GM21360 (cell line): ENCODE results near the gene TMEM82.

Source experiments
- ATAC-seq: cut with Tn5 transposase; IDR thresholded peaks from one replicate; pipeline ENCODE4 v1.9.1; 2021; ENCODE audit warnings: mild to moderate bottlenecking, moderate library complexity; ENCODE audit not compliant: unreplicated experiment

The TMEM82 gene

DNA sequence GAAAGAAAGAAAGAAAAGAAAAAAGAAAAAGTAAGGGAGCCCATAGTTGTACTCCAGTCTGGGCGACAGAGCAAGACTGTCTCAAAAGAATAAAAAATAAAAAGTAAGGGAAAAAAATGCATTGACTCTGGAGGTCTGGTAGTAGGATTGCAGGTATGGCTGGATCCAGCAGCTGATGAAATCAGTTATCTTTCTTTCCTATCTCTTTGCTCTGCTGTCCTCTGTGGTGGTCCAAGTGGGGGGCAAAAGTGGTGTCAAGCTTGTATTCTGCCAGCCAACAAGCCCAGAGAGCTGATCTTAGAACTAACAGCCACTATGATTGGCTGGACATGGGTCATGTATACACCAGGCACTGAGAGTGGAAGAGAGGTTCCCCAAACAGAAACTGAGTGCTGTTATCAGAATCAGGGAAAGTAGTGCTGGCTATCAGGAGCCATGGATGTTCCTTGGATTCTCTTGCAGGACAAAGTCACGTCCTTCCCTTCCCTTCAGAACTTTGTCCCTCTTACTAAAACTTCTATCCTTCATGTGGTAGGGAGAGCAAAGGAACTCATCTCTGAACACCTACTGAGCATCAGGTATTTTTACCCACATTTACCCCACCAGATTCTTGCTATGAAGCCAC, 12.8 kb downstream of the TMEM82 start:
- ATAC-seq: no peak

DNA sequence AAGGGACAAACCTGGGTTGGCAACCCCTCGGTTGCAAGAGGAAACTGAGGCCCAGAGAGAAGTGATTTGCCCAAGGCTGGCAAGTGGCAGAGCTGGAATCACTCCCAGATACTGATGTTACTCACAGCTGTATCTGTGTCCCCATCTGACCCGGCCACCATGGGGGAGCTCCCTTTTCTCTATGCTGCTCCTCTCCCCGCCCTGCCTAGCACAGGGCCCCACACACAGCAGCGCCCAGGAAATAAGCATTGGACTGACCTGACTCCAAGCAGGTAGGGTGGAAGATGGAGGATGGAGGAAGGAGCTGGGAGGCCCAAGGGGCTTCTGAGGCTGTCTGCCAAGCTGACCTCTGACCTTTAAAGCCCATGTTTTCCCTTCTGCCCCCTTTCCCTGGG, 13.3 kb downstream of the TMEM82 start:
- ATAC-seq: no peak

DNA sequence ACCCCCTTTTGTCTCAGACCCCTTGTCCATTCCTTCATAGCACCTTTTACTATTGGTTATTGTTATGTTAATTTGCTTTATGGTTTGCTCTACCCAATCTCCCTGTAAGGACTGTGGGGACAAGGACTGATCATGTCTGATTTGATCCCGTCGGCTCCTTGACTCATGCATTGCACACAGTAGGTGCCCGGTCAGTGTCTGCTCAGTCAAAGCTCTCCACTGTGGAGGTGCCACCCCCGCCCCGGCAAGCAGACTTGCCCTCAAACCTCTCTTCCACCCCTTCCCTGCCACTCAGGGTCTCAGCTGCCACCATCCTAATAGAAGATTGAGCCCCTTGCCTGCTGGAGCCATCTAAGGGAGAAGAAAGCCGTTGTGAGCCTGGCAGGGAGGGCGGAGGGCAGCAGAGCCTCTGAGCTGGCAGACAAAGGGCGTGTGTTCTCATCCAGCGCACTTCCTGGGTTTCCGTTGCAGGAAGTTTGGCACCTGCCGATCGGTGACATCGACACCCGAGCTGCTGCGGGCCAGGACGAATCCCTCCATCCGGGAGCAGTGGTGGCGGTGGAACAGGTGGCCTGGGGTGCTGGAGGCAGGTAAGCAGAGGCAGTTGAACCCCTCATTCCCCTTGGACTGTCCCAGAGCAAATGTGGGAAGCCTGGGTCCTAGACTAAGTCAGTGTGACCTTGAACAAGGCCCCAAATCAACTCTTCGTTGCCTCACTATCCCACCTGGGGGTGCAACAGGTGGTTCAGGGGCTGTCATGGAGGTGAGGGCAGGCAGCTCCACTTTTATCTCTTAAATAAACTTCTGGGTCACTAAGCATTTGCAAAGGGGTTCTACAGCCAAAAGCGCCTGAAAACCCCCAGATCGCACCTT, 14.1 kb downstream of the TMEM82 start:
- no peak for ATAC-seq

DNA sequence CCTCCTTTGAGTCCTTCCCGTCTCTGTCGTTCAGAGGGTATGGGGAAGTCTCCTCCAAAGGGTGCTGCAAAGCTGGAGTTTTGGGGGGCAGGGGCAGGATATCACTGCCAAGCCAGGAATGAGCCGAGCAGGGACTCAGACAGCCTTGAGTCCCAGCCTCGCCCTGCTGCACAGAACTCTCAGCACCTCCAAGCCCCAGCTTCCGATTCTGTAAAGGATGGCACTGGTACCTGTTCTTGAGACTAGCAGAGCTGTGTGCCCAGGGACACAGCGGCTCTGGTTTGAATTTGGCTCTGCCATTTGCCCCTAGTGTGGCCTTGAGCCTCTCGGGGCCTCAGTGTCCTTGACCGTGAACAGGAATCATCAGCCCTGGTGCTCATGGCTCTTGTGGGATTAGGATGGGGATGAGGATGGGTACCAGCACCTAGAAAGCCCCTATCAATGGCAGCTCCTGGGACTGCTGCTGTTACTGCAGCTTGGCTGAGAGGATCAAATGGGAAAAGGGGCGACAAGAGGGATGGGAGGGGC, 14.8 kb downstream of the TMEM82 start:
- no peak for ATAC-seq

DNA sequence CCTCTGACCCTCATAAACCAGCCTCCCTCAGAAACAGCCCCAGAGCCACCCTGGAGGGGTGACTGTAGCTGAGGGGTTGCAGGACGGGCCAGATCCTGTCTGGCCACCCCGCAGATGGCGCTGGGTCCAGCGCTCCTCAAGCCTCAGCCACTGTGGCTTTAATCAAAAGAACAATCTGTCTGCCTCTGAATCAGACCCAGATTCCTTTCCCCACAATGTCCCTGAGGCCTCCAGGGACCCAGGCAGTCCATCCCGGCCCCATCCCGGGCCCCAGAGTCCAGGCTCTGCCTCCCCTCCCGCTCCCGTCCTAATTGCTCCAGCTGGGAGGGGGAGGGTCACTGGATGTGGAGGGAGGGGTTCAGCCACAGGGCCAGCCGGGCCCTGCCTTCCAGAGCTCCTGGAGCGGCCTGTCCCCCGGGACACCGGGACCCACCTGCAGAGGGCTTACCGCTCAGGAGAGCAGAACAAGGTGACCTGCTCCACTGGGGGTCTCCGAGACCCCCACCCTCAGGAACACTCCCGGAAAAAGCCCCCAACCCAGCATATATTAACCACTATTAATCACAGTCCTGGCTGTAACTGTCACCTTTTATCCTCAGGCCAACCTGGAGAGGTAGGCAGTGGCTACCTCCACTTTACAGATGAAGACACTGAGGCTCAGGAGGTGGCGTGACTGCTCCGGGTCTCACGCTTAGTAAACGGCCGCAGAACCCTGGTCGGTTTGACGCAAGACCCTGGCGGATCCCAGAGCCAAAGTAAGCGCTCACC, 15.5 kb downstream of the TMEM82 start:
- no peak for ATAC-seq

DNA sequence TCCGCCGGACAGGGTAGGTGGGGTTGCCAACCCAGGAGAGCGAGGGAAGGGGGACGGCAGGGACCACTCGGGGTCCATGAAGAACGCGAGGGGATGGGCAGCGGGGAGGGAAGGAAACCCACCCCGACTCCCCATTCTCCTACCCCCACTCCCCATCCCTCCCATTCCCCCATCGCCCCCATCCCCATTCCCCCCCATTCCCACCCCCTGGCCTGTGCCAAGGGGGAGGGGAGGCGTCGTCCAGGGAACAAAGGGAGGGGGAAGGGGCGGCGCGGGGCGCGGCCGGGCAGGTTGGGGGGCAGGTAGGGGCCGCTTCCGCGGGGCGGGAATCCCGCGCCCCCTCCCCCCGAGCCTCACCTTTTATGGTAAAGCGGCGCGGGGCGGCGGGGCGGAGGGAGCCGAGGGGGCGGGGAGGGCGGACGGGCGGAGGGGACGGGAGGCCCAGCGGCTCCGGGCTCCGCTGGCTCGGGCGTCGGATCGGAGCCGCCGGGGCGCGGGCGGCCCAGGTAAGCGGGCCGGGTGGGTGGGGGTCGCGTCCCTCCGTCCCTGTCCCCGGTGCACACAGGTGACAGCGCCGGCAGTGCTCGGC, 16.1 kb downstream of the TMEM82 start, which contains the start of gene FBLIM1:
Gene FBLIM1, plus strand, starts transcription at position 453 of the 589 bp plus-strand sequence. CDS start 6,189 bp downstream, outside the sequence.
- no peak for ATAC-seq

DNA sequence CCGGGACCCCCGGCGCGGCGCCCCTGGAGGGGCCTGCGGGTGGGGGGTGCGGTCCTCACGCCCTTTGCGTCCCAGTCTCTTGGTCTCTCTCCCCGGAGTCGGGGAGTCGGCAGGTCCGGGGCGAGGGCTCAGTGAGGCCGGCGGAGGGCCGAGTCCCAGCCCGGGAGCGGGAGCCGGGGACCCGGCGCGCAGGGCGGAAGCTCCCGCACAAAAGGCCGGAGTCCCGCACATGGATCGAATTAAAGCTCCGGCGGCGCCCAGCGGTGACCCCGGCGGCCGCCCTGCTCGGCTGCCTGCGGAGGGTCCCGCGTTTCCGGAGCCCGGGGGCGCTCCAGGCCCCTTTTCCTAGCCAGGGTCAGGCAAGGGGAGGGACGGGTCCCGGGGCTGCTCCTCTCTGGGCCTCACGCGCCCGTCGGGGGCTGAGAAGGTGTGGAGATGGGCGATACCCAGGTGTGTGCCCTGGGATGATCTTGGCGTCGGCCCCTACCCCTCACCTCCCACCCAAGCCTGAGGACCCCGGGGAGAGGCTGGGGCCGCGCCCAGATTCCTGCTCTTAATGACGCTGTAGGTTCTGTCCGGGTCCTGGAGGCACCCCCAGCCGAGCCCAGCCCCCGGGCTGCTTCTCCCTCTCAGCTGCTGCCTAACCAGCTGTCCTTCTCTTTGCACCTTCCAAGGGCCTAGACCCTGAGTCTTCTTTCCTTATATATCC, 16.8 kb downstream of the TMEM82 start:
- ATAC-seq: no peak

DNA sequence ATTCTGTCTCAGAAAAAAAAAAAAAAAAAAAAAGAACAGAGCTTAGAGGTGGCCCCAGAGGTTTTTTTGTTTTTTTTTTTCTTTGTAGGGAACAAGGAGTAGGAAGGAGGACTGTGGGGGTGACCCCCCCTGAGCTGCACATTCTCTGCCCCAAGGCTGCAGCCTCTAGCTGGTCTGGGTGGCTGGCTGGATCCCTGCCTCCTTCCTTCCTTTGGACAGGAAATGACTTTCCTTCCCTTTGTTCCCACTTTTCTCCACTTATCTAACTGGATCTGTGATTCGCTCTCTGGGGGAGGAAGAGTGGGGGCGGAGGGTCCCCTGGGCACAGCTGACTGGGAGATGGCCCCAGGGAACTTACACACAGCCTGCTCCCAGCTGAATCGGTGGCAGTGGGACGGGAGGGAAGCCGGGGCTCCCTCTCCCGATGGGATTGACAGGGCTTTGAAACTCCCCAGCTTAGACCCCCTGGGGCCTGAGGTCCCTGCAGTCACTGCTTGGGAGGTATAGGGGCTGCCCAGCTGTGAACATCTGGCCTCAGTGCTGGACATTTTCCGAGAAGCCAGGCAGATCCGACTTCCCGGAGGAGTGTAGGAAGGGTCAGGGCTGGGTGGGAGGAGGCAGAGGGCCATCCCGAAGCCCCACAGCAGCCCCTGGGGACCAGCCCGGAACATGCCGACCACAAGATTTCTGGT, 18.4 kb downstream of the TMEM82 start:
- ATAC-seq: no peak

DNA sequence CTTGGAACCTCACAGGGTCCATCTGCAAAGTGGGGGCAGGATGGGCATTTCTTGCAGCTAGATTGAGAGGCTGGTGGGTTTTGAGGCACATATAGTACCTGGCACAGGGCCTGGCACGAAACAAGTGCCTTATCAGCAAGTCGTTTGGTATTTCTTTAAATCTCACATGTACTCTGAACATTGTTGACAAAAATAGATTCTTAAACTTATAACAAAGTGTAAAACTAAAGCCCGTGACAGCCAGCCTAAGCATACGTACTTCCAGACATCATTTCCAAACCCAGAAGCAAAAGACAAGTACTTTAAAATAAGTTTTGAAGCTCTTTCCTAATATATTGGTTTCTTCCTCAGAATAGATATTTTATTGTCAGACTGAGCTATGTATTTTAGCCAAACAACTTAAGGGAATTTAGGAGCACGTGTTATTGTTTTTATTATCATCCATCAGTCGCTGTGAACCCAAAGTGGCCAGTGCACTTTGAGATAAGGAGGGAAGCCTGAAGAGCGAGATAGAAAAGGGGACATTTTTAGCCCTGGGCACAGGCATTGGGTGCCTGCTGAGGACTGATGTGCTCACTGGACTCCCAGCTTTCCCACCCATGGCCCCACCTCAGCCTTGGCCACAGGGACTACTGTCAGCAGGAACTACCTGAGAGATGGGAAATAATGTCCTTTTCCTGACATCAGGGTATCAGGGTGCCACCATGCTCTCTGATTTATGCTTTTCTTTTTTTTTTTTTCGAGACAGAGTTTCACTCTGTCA, 19.2 kb downstream of the TMEM82 start:
- no peak for ATAC-seq

DNA sequence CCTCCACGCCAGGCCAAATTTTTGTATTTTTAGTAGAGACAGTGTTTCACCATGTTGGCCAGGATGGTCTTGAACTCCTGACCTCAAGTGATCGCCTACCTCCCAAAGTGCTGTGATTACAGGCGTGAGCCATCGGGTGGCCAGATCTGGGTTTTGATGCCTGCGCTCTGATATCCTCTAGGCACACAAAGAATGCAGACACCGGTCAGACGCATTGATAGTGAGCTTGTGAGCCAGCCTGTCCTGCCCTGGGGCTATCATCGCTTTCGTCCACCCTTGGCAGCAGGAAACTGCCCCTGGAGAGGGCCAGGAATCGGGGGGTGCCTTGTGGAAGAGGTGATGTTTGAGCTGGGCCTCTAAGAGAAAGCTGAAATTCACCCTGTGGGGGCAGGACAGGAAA, 20.2 kb downstream of the TMEM82 start:
- no peak for ATAC-seq

DNA sequence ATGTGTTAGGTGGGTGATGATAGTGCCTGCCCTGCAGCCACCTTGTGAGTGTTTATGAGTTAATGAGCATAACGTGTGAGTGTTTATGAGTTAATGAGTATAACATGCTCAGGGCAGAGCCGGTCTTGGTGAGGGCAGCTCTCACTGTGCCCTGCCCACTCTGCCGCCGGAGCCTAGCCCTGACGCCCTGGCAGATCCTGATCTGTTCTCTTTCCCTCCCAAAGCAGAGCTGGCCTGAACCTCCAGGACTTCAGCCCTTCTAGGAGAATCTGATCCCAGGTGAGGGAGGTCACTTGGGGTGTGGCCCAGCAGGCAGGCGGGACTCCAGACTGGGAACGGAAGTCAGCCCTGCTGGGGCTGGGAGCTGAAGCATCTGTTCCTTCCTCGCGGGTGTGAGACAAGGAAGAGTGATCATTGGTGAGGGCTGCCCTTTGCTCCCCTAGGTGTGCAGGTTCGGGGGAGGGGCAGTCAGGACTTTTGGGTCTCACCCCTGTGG, 22.0 kb downstream of the TMEM82 start:
- no peak for ATAC-seq

DNA sequence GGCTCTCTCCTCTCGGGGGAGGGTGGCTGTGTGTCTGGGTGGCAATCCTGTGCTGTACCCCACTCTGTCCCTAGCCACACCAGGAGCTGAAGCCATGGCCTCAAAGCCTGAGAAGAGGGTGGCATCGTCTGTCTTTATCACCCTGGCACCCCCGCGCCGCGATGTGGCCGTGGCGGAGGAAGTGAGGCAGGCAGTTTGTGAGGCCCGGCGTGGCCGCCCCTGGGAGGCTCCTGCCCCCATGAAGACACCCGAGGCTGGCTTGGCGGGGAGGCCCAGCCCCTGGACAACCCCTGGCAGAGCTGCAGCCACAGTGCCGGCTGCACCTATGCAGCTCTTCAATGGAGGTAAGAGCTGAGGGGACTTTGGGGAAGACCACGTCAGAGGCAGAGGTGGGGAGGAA, 22.6 kb downstream of the TMEM82 start:
- ATAC-seq: no peak

DNA sequence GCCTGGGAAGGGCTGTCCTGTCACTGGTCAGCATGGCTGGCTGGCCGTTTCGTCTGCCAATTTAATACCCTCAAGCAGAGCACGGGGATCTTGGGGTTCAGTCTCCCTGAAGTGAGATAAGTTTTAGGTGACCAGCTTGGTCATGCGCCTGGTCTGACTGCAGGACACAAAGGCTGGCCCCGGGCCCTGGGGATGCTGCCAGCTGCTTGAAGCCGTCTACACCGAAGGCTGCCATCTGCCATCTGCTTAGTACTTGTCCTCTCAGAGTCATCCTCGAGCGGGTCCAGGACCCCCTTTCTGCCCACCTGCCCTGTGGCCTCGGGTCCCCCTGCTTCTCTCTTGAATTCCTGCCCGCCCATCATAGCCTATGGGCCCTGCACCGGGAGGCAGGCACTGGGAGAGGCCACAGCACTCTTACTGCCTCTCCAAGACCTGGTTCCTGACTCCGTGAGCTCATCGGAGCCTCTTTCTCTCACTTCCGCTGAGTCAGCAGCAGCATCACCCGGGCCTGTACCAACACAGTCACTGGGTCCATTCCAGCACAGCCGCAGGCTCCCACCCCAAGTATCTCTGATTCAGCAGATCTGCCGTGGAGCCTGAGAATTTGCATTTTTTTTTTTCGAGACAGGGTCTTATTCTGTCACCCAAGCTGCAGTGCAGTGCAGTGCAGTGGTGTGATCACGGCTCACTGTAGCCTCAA, 23.3 kb downstream of the TMEM82 start:
- no peak for ATAC-seq

DNA sequence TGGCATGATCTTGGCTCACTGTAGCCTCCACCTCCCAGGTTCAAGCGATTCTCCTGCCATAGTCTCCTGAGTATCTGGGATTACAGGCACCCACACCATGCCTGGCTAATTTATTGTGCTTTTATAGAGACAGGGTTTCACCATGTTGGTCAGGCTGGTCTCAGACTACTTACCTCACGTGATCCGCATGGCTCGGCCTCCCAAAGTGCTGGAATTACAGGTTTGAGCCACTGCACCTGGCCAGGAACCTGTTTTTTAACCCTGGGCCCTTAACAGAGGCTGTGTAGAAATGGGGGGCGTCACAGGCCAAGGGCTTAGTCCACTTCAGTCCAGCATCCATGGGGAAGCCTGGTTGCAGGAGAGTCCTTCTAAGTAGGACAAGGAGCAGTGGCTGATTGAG, 25.6 kb downstream of the TMEM82 start:
- ATAC-seq: no peak

DNA sequence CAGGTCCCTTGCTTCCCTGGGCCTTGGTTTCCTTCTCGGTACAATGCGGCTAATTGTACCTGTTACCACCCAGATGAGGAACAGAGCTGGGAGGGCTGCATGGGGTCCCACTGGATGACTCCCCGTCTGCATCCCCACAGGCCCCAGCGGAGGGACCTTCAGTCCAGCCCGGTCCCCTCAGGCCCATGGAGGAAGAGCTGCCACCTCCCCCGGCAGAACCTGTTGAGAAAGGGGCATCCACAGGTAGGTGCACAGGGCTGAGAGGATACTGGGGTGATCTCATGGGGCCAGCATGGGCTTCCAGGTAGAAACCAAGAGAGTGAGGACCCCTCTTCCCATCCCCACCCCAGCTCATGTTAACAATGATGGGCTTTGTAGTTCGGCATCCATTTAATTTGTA, 26.1 kb downstream of the TMEM82 start:
- ATAC-seq: no peak

DNA sequence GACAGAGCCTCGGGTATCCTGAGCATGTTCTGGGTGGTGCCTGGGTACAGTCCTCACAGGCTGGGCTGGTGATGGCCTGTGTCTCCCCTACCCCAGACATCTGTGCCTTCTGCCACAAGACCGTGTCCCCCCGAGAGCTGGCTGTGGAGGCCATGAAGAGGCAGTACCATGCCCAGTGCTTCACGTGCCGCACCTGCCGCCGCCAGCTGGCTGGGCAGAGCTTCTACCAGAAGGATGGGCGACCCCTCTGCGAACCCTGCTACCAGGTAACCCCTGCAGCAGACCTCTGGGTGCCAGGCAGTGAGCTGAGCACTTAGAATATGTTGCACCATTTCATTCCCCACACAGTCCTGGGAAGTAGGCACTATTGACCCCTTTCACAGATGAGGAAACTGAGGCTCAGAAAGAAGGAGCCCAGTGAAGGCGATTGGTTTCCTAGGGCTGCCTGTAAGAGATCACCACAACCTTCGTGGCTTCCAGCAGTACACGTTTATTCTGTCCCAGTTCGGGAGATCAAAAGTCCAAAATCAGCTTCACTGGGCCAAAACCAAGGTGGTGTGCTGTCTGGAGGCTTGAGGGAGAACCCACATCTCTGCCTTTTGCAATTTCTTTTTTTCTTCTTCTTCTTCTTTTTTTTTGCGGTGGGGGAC, 28.1 kb downstream of the TMEM82 start:
- no peak for ATAC-seq

DNA sequence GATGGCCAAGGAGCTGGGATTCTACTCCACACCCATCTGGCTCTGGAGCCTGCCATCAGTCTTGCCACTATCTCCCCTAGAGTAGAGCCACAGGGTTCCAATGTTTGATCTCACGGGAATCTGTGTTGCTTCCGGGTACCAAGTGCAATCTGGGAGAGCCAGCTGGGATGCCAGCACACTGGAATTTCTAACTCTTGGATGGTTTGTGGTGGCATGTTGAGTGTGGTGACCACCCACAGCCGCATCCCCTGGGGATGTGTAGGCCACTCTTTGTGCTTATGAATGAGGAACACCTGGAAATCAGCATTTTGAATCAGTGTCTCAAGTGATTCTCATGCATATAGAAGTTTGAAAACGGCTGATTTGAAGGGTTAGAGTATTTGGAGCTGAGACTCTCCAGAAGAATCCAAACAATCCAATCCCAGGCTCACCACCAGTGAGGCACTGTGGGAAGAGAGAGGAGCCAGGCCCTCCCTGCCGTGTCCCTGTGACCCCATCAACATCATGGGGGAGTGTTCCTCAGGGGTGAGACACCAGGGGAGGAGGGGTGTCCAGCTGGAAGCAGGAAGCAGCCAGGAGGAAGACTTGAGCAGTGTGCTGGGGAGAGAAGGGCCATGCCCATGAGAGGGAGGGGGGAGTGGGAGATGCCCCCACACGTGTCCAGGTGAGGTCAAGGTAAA, 29.7 kb downstream of the TMEM82 start:
- no peak for ATAC-seq
